Skin epidermis (tissue), 12 donors: ENCODE results near the gene RIN3.
A peak's percentile ranks its signal among the peaks of the same experiment; 100 is the strongest.

ENCODE experiments used
- H3K27ac ChIP-seq, 21 experiments: fragments of 200-600 bp; sonication (generic) in 11 of 21; one replicate each; pipeline ENCODE4 v1.5.0; 2020; ENCODE audit warnings: mild to moderate bottlenecking in 3 of 21, inconsistent platforms in 2 of 21, moderate library complexity in 2 of 21
- H3K4me3 ChIP-seq, 7 experiments: fragments of 200-600 bp; sonication (generic) in 2 of 7; one replicate each; pipeline ENCODE4 v1.5.0; 2020; ENCODE audit warnings: inconsistent platforms in 2 of 7, mild to moderate bottlenecking in 2 of 7, moderate library complexity in 1 of 7

The RIN3 gene

DNA sequence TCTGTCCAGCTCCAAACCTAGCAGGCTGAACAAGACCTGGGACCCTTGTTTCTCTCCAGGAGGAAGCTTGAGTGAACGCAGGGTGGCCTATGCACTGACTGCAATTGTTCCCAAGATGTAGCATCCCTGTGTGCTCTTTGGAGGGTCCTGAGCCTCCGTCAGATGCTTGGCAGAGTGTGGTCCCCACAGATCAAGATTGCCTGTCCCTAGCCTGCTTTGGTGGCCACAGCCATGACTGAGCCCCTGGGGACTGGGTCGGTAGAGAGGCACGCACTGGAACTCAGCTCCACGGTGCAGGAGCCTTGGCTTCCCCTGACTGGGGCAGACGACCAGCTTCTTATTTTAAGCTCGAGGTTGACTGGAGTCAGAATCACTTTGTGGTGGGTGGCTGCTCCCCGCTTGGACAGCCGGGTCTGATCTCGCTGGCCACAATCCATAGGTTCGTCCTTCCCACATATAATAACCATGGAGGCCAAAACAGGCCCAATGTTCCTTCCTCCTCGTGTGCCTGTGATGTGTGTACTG is 137.1 kb downstream of the RIN3 start:
- peak overlapping the region in 20 of 21 experiments; percentile 45 to 91 (median 80) for H3K27ac ChIP-seq
- H3K4me3 ChIP-seq = no peak overlapping the region

DNA sequence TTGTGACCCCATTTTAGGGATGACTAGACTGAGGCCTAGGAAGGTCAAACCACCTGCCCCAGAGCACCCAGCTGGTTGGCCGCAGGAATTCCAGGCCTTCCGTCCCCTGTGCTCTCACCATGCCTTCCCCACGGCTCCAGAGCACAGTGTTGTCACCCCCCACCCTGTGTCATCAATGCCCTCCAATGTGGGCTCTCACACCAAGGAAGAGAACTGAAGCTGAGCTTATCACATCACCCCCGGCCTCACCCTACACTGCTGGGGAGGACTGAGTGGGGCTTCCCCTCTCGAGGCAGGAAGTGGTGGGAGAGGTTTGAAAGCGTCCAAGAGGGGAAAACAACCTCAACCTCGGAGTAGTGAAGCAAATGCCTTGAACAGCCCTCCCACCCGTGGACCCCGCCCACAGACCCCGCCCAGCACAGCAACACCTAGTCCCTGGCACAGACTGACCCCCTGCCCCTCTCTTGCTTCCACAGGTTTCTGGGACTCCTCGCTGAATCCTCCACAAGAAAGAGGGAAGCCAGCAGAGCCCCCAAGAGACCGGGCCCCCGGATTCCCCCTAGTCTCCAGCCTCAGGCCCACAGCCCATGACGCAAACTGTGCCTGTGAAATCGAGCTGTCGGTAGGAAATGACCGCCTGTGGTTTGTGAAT is 137.7 kb downstream of the RIN3 start:
- H3K4me3 ChIP-seq = peak overlapping the region; percentile 25 to 42 (median 29)
- H3K27ac ChIP-seq = peak overlapping the region in 20 of 21 experiments; percentile 56 to 91 (median 80)

DNA sequence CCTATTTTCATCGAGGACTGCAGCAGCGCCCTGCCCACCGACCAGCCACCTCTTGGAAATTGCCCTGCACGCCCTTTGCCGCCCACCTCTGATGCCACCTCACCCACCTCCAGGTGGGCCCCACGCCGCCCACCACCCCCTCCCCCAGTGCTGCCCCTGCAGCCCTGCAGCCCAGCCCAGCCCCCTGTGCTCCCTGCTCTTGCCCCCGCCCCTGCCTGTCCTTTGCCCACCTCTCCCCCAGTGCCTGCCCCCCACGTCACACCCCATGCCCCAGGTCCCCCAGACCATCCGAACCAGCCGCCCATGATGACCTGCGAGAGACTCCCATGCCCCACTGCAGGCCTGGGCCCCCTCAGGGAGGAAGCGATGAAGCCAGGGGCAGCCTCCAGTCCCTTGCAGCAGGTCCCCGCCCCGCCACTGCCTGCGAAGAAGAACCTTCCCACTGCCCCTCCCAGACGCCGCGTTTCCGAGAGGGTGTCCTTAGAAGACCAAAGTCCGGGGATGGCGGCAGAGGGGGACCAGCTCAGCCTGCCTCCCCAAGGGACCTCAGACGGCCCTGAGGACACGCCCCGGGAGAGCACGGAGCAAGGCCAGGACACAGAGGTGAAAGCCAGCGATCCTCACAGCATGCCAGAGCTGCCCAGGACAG is 138.3 kb downstream of the RIN3 start:
- Histone ChIP-seq H3K4me3 (peak overlapping the region; percentile 25 to 42 (median 29)), H3K27ac (peak overlapping the region in 20 of 21 experiments; percentile 55 to 91 (median 80))

DNA sequence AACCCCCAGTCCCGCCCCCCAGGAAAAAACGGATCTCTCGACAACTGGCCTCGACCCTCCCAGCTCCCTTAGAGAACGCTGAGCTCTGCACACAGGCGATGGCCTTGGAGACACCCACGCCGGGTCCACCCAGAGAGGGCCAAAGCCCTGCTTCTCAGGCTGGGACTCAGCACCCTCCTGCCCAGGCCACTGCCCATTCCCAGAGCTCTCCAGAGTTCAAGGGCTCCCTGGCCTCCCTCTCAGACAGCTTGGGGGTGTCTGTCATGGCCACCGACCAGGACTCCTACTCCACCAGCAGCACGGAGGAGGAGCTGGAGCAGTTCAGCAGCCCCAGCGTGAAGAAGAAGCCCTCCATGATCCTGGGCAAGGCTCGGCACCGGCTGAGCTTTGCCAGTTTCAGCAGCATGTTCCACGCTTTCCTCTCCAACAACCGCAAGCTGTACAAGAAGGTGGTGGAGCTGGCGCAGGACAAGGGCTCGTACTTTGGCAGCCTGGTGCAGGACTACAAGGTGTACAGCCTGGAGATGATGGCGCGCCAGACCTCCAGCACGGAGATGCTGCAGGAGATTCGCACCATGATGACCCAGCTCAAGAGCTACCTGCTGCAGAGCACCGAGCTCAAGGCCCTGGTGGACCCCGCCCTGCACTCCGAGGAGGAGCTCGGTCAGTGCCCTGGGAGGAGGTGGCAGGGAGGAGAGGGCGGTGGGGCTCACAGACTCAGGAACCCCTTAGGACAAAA is 139.0 kb downstream of the RIN3 start:
- Histone ChIP-seq H3K4me3 (peak overlapping the region; percentile 25 to 42 (median 29)), H3K27ac (peak overlapping the region in 20 of 21 experiments; percentile 2 to 91 (median 80))

DNA sequence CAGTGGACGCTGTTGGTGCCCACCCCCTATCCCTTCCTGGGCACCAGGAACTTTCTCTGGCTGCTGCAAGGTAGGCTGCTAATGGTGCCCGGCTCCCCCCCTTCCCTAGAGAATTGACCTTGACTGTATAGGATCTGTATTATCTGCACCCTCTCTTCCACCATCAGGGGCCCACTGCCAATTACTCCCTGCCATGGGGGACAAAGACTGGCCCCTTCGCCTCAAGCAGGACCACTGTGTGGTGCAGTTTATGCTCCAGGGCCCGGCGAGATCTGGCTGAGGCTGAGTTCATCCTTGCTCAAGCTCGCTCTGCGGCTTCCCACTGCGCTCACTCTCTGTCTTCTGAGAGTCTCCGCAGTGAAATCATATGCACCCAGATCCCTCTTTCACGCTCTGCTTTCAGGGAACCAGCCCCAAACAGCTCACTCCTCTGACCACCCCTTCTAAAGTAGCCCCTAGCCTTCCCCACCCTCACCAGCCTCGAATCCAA is 139.6 kb downstream of the RIN3 start:
- Histone ChIP-seq H3K27ac (peak overlapping the region in 19 of 21 experiments; percentile 2 to 91 (median 79)), H3K4me3 (peak overlapping the region; percentile 25 to 42 (median 29))

DNA sequence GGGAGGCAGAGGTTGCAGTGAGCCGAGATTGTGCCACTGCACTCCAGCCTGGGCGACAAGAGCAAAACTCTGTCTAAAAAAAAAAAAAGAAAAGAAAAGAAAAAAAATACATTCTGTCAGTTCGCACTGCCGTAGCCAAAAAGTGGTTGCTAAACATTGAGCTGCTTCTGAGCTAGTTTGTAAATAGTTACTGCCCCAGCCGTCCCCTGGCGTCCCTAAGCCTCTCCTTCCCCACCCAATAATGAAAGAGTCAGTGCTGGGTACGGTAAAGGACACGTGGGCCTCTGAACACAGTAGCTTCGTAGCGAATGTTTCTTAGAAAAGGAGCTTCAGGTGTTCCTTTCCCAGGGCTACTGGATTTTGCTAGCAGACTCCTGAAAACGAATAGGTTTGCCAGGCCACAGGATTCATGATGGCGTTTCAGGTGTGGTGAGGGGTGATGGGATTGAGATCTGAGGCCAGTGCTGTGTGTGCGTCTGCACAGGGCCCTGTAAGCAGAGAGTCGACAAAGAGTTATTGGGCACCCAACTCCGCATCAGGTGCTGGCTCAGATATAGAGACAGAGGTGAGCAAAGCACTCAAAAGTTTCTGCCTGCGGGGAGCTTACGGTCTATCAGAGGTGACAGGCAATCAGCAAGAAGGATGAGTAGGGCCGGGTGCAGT is 140.8 kb downstream of the RIN3 start:
- peak overlapping the region in 6 of 7 experiments; percentile 1 to 42 (median 23) for H3K4me3 ChIP-seq
- H3K27ac ChIP-seq = peak overlapping the region in 6 of 21 experiments; percentile 25 to 91 (median 84)

DNA sequence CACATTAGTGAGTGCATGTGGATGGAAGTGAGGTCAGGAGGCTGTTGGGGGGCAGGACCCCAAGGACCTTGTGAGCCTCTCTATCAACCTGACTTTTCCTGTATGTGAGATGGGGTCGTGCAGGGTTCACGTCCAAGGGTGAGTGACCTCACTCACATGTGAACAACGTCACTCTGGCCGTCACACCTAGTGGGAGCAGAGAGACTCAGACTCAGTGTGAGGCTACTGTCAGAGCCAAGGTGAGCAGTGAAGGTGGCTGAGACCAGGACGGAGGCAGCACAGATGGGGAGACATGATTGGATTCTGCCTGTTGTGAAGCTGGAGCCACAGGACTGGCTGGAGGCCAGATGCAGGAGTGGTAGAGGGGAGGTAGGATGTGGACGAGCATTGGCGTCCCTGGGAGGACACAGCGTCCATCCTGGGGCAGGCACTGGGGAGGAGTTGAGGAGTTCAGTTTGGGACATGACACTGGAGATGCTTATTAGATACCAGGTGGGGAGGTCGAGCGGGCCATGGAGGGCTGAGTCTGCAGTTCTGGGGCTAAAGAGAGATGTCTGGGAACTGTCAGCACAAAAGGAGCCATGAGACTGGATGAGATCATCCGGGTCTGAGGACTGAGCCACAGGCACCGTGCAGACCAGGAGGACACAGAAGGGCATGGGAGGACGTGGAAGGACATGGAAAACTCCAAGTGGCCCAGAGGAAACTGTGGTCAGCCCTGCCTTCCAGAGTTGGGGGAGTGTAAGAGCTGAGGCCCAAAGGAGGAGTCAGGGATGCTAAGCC is 142.0 kb downstream of the RIN3 start:
- H3K27ac ChIP-seq = peak overlapping the region in 9 of 21 experiments; percentile 17 to 60 (median 29)

DNA sequence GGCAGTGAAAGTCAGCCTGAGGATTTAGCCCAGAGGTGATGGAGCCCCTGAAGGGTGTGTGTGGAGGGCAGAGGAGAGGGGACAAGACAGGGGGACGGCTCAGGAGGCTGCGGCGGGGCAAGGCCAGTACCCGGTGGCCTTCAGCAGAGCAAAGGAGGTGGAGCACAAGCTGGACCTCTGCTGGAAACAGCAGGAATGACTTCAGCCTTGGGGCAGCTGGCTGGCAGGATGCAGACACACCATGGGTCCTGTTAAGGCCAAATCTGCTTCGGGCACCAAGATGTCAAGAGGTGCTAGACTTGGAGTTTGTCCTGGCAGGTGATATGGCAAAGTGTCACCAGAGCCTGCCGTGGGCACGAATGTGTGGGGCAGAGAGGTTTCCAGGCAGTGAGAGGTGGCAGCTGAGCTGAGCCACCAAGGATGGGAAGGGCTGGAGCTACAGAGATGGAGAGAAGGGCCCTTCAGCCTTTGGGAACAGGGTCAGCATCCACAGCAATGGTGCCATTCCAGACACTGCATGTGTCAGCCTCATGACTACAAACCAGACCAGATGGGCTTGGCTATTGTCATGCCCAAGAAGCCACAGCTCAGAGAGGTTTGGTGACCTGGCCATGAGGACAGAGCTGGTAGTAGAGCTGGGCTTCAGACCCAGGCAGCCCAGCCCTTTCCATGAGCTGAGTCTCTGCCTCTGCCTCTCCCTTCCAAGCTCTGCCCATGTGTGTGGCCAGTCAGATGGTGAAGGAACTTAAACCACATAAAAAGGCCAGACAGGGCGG is 142.9 kb downstream of the RIN3 start:
- Histone ChIP-seq H3K27ac (peak overlapping the region in 13 of 21 experiments; percentile 6 to 60 (median 34)), H3K4me3 (no peak overlapping the region)

More for the DNA sequence above, 142.0 kb downstream of the RIN3 start:
- H3K4me3 ChIP-seq = peak overlapping the region in 1 of 7 experiments; percentile 42

DNA sequence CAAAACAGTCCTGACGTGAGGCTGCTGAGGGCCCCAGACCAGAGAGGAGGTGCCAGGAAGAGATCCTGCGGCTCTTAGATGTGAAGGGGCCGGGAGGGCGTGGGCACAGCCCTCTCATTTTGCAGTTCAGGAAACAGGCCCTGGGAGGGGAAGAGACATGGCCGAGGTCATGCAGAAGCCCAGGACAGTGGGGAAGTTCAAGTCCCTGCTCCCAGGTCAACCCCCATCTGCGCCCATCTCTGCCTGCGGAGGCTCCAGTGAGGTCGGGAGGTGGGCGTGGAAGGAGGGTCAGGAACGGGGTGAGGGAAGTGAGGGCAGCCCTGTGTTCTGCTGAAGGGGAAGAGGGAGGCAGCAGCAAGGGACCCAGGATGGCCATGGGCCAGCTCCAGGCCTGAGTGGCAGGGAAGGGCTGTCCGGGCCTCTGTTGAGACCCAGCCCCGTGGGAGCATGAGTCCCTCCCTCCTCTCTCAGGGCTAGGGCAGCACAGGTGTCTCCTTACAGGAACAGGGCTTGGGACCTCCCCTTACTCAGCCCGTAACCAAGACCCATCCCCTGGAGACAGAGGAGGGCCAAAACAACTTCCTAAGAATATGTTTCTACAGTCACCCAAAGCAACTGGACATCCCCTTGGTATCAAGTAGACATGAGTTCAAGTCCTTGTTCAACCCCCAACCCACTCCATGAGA is 144.0 kb downstream of the RIN3 start:
- Histone ChIP-seq H3K4me3 (no peak overlapping the region), H3K27ac (peak overlapping the region in 11 of 21 experiments; percentile 3 to 81 (median 43))

DNA sequence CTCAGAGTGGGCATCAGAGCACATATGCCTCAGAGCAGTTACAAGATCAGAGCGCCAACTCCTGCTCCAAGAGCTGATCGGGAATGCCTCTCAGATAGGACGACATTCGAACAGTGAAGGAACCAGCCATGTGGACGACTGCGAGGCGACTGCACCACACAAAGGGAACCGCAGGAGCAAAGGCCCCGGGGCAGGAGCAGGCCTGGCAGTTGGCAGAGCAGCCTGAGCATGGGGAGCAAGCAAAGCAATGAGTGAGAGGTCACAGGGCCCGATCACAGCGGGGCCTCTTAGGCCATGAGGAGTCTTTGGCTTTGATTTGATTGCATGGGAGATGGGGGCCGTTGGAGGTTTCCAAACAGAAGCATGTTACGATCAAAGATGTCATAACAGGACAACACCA is 144.6 kb downstream of the RIN3 start:
- Histone ChIP-seq H3K27ac (peak overlapping the region in 6 of 21 experiments; percentile 3 to 81 (median 46)), H3K4me3 (no peak overlapping the region)

DNA sequence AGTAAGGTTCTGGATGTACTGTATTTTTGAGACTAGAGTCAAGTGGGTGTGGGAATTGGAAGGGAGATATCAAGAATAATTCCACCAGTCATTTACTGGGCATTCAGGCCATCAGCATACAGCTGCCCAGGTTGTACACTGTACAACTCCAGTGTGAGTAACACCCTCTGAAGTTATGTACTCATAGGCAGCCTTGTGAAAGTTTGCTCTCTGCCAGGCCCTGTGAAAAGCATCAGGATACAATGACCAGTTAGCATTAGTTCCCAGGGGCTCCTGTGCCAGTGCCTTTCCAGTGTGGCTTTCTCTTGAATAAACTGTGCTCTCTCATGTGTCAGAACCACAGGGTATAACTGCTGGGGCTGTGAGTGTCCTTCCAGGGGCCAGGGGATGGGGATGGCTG is 145.1 kb downstream of the RIN3 start:
- Histone ChIP-seq H3K27ac (peak overlapping the region in 5 of 21 experiments; percentile 30 to 81 (median 64)), H3K4me3 (no peak overlapping the region)

DNA sequence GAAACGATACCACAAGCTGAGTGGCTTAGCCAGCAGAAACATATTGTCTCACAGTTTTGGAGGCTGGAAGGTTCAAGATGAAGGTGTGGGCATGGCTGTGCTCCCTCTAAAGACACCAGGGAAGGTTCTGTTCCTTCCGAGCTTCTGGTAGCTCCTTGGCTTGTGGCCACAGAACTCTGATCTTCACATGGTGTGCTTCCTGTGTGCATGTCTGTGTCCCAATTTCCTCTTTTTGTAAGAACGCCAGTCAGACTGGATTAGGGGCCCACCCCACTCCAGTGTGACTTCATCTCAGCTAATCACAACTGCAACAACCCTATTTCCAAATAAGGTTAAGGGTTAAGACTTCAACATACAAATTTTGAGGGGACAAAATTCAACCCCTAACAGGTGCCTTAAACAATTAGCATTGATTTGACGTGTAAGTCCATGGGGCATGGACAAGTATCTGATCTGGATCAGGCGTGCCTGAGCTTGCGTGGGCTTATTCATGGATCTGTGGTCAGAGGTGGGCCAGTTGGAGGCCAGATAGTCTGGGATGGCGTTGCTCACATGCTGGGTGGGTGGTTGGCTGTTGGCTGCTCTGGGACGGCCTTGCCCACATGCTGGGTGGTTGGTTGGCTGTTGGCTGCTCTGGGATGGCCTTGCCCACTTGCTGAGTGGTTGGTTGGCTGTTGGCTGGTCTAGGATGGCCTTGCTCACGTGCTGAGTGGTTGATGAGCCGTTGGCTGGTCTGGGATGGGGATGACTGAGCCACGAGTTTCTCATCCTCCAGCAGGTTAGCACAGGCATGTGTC is 146.4 kb downstream of the RIN3 start:
- no peak overlapping the region for H3K4me3 ChIP-seq
- H3K27ac ChIP-seq = peak overlapping the region in 19 of 21 experiments; percentile 8 to 81 (median 62)

DNA sequence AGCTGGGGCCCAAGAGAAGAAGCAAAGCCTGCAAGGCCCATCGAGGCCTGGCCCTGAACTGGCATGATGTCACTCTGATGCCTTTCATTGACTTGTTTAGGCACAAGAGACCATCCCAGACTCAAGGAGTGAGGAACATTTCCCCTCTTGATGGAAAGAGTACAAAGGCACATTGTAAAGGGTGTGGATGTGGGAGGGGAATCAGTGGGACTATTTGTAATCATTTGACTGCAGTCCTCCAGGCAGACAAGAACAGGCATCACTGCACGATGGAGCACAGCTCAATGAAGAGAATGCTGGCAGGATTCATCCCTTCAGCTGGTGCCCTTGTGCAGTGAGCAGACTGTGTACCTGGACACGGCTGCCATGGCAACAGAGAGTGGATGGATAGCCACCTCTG is 147.0 kb downstream of the RIN3 start:
- no peak overlapping the region for H3K4me3 ChIP-seq
- peak overlapping the region in 15 of 21 experiments; percentile 4 to 81 (median 62) for H3K27ac ChIP-seq

DNA sequence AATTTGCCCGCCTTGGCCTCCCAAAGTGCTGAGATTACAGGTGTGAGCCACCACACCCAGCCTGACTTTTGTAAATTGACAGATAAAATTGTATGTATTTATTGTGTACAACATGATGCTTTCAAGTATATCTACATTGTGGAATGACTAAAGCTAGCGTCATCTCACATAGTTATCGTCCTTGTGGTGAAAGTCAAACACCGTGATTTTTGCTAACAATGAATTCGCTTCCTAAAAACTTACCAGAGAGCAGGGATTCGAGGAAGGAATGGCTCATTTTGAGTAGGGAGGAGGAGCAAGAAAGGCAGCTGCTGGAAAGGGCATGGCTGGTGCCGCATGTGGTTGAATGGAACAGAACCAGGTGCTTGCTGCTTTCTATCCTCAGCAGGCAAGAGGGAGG is 149.5 kb downstream of the RIN3 start:
- Histone ChIP-seq H3K4me3 (no peak overlapping the region), H3K27ac (no peak overlapping the region)

DNA sequence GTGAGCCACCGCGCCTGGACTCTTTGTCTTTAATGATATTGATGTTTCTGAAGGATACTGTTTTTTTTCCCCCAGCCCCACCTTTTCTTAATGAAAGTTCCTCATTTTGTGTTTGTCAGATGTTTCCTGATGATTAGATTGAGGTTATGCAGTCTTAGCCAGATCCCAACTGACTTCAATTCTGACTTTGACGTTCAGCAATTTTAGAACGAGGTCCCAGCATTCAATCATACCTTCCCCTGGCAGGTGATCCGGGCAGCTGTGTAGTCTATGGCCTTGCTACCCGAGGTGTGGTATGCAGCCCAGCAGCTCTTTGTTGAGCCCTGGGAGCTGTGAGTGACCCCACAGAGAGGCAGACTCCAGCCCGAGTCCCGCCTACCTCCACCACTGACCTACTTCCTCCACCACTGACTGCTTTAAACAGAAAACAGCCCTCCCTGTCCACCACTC is 152.1 kb downstream of the RIN3 start:
- Histone ChIP-seq H3K4me3 (no peak overlapping the region), H3K27ac (peak overlapping the region in 6 of 21 experiments; percentile 5 to 56 (median 30))

DNA sequence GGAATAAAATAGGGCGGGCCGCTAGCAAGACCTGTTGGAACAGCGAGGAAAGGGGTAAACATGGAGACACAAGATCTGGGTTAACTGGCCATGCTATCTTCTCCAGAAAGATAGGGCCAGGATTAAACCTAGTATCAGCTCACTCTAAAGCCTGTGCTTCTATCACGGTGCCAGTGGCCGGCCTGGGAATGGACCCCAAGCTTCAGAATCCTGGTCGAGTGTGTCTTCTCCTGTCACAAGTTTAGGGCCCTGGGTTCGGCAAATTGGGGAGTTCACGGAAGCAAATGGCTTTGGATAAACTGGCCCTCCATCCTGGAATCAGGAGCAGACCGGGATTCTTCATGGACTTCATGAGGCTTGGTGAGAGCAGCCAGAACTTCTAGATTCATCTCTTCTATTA is 152.7 kb downstream of the RIN3 start:
- Histone ChIP-seq H3K27ac (peak overlapping the region in 7 of 21 experiments; percentile 5 to 56 (median 28)), H3K4me3 (no peak overlapping the region)
